Activated naive CD4-positive, alpha-beta T cell treated with anti-CD3 and anti-CD28 coated beads, Interleukin-2, amount 50 U/mL, for 24 hours (primary cell): ENCODE data around the gene SLC16A5.
A peak's percentile ranks its signal among the peaks of the same experiment; 100 is the strongest.

Source experiments
- H3K27ac Mint-ChIP-seq: one replicate; pipeline ENCODE4 v1.8.0; 2021; ENCODE audit warnings: mild to moderate bottlenecking, mixed read lengths
- H3K27me3 Mint-ChIP-seq: one replicate; pipeline ENCODE4 v1.8.0; 2021; ENCODE audit warnings: mixed read lengths
- H3K36me3 Mint-ChIP-seq: one replicate; pipeline ENCODE4 v1.8.0; 2021; ENCODE audit warnings: mixed read lengths
- H3K4me1 Mint-ChIP-seq: one replicate; pipeline ENCODE4 v1.8.0; 2021; ENCODE audit warnings: mixed read lengths
- H3K4me3 Mint-ChIP-seq: one replicate; pipeline ENCODE4 v1.8.0; 2021; ENCODE audit warnings: mild to moderate bottlenecking, mixed read lengths
- H3K9me3 Mint-ChIP-seq: one replicate; pipeline ENCODE4 v1.8.0; 2021; ENCODE audit warnings: mixed read lengths

Gene SLC16A5

DNA sequence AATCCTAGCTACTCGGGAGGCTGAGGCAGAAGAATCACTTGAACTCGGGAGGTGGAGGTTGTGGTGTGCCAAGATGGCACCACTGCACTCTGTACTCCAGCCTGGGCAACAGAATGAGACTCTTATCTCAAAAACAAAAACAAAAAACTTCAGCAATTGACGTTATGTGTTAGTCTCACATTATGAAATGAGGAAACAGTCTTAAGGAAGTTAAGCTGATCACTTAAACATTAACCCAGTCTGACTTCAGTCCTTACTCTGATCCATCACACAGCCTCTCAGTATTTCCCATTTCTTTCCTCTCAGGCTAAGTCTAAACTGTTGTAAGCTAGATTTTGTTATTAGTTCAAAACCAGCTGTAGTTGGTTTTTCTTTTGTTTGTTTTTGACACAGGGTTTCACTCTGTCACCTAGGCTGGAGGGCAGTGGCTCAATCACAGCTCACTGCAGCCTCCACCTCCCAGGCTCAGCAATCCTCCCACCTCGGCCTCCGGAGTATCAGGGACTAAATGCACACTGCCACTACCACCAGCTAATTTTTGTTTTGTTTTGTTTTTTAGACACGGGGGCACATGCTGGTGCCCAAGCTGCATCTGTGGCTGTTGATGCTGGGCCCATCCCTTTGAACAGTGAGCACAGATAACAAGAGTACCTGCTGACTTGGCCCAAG is 60.3 kb downstream of the SLC16A5 start:
- Mint-ChIP-seq H3K36me3 (peaks cover 11% of the 10 kb centered on the region), H3K27ac (peak overlapping the region; percentile 35), H3K9me3 (no peaks in the 10 kb centered on the region), H3K27me3 (no peaks in the 10 kb centered on the region), H3K4me1 (peaks cover 17% of the 10 kb centered on the region), H3K4me3 (no peak overlapping the region)

DNA sequence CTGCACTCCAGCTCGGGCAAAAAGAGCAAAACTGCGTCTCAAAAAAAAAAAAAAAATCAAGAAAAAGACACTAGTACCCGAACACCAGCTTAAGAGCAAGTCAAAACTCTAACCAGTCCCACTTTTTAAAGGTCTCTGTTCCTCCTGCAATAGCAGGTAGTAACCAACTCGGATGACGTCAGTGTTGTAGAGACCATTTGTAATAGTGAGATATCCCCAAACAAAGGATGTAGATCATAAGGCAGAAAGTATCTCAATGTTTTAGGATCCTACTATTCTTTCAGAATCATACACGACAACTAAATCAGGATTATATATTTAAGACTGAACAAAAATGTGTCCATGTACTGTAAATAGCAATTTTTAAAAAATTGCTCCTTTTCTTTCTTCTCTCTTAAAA is 64.2 kb downstream of the SLC16A5 start:
- H3K27ac Mint-ChIP-seq = peak overlapping the region; percentile 57
- no peaks in the 10 kb centered on the region for H3K9me3 Mint-ChIP-seq
- H3K36me3 Mint-ChIP-seq = peaks cover 6% of the 10 kb centered on the region
- peaks cover 33% of the 10 kb centered on the region for H3K4me1 Mint-ChIP-seq
- no peaks in the 10 kb centered on the region for H3K27me3 Mint-ChIP-seq
- peak overlapping the region; percentile 93 for H3K4me3 Mint-ChIP-seq

DNA sequence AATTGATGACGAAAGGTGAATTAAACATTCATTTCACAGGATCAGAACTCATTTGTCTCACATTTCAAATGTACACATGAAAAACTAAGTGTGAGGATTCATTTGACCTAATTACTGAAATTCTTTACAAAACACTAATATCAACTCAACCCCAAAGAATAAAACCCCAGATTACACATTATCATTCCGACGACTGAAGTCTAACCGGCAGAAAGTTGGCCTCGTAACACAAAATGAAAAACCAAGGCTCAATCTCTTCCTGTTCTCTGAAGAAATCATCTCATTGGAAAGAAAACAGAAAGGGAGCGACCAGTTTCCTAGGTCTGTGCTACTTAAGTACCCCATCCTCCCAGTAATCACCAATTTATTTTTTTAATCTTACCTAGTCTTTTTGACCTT is 64.8 kb downstream of the SLC16A5 start:
- Mint-ChIP-seq H3K27me3 (no peaks in the 10 kb centered on the region), H3K36me3 (peaks cover 2% of the 10 kb centered on the region), H3K4me1 (peaks cover 33% of the 10 kb centered on the region), H3K9me3 (no peaks in the 10 kb centered on the region), H3K4me3 (peak overlapping the region; percentile 93), H3K27ac (peak overlapping the region; percentile 41)

DNA sequence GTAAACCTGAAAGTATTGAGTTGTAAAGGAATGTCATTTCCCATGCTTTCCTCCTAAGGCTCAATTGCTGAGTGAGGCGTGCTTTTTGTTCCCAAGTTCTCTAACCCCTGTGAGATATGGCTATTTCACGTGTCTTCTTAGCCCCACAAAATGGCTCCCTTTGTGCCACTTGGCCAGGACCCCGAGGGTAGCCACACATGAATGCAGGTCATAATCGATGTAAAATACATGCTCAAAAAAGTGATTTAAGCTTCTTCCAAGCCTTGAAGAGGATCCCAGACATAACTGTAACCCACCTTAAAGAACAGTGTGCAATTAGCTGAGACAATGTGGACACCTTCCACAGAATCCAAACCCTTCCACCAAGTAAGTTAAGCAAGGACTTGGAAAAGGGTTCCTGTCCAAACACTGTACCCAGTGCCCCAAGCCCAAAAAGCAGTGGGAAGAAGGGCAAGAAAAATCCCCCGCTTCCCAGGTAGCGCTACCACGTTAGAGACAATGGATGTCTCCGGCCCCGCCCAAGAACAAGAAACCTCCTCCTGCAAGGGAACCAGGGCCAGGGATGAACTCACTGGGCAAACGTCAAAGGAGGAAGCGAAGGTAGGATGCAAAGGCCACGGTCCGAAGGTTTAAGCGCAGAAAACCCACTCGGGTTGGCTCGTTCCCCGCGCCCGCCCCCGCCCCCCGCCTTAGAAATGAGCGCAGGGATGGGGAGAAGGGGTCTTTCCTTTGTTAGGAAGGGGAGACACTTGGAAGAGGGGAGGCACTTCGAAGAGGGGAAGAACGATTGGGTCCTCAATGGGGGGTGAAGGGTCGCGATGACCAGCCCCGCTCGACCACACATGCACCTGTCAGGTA is 65.4 kb downstream of the SLC16A5 start:
- Mint-ChIP-seq H3K9me3 (no peaks in the 10 kb centered on the region), H3K4me1 (peaks cover 33% of the 10 kb centered on the region), H3K27ac (peak overlapping the region; percentile 53), H3K4me3 (peak overlapping the region; percentile 93), H3K27me3 (no peaks in the 10 kb centered on the region), H3K36me3 (peaks cover 2% of the 10 kb centered on the region)

DNA sequence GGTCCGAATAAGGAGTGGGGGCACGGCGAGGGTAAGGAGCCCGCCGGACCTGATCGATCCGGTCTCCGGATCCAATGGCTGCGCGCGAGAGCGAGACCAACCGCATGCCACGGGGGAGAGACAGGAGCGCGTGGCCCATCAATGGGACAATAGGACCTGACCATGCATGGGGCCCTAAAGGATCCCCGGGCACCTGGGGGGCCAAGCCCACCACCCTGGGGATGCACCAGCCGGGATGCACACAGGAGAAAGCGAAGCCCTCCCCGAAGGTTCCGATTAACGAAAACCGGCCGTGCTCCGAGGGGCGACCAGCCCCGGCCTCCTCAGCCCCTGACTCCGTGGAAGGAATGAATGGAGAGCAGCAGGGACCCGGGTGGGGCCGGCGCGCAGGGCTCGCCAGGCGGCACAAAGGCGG is 66.0 kb downstream of the SLC16A5 start:
- Mint-ChIP-seq H3K27me3 (no peaks in the 10 kb centered on the region), H3K4me1 (peaks cover 33% of the 10 kb centered on the region), H3K4me3 (peak overlapping the region; percentile 93), H3K36me3 (no peaks in the 10 kb centered on the region), H3K9me3 (no peaks in the 10 kb centered on the region), H3K27ac (peak overlapping the region; percentile 53)

DNA sequence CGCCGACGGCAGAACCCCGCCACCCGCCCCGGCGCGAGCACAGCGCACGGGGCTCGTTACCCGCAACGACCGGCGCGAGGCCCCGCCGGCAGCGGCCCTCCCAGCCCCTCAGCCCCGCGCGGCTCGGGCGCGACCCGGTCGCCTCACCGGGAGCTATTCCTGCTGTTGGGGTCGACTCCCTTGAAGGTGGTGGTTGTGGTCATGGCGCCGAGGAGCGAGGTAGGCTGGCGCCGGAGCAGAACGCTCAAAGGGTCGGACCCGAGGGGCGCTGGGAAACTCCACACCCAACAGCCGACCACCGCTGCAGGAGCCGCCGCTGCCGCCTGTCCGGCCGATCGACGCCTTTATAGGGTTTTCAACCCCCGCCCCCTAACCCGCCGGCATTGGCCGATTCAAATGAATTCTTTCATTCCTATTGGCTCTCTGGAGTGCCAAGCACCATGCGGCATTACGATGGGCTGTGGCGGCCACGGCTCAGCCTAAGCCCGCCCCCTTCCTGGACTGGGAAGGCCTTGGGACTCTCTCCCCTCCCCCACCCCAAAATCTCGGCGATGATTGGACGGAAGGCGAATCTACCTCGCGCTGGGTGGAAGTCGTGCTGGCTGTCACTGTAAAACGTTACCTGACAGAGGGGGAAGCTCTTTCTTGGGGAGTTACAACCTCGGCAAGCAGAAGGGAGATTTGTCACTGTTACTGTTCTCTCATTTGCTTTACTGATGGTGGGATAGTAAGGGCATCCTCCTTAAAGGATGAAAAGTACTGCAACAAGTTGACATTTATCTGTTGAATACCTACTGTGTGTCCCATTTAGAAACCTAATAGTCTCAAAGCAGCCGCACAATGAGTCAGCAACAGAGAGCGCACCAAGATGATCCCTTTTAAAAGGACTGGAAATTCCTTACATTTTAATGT is 66.7 kb downstream of the SLC16A5 start, which contains the start of gene JPT1:
Gene JPT1, minus strand, starts transcription at position 318 of the 912 bp plus-strand sequence. Its CDS starts 115 bp downstream, at position 203.
- Mint-ChIP-seq H3K9me3 (no peaks in the 10 kb centered on the region), H3K4me3 (peak within 1 kb of the TSS; percentile 93), H3K27ac (peak within 1 kb of the TSS; percentile 93), H3K27me3 (no peaks in the 10 kb centered on the region), H3K36me3 (no peaks in the 10 kb centered on the region), H3K4me1 (peaks cover 38% of the 10 kb centered on the region)

DNA sequence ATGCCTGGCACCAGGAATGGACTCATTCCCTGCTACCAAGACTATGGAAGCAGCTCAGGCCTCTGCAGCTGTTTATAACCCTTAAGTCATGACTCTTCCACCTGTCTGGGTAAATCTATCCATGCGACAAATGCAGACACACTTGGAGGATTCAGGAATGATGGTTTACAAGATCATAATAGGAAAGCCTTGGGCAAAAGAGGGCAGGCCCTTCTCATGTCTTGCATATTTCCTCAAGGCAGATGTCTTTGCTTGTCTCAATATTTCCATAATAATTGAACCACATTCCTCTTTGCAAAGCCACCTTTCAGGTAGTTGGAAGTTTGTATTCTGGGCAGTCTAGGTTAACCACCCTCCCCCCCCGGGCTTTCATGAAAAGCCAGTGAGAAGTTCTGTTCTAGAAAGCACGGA is 67.4 kb downstream of the SLC16A5 start:
- Mint-ChIP-seq H3K9me3 (no peaks in the 10 kb centered on the region), H3K27me3 (no peaks in the 10 kb centered on the region), H3K4me3 (no peak overlapping the region), H3K27ac (peak overlapping the region; percentile 12), H3K4me1 (peaks cover 36% of the 10 kb centered on the region), H3K36me3 (no peaks in the 10 kb centered on the region)
